Measurements from ENCODE around the gene CAPN5. TPM values are rescaled to one million over a fixed set of nuclear protein-coding genes. Genes with fewer than 3 reads are reported as not detected.

The CAPN5 gene
- total RNA-seq, 1 donor from 2014 or later, result 7.2 TPM

DNA sequence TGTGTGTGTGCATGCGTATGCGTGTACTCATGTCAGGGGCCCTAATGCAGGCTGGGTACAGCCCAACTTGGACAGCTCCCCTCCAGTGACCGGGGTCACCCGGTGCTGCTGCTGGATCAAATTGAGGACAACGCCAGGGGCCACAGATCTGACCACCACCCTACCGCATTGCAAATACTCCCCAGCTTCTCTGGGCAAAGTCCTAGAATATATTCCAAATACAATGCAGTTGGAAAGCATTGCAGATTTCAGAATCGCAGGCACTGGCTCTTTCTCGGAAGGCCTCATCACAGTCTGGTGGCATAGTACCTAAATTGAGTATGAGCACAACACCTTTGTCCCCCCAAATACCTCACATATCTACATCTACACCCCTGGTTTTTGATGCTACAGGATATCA is 104.5 kb downstream of the CAPN5 start:
- intact Hi-C loops (cut with DNase I), result no loop called here
- Histone ChIP-seq H3K27ac (no peak overlapping the region), H3K4me3 (no peak overlapping the region), H3K36me3 (no peaks in the 10 kb centered on the region), H3K27me3 (ENCODE audit: low read depth) (no peaks in the 10 kb centered on the region), H3K4me1 (no peaks in the 10 kb centered on the region), H3K9me3 (no peaks in the 10 kb centered on the region)
- TF ChIP-seq, protein P1, sequence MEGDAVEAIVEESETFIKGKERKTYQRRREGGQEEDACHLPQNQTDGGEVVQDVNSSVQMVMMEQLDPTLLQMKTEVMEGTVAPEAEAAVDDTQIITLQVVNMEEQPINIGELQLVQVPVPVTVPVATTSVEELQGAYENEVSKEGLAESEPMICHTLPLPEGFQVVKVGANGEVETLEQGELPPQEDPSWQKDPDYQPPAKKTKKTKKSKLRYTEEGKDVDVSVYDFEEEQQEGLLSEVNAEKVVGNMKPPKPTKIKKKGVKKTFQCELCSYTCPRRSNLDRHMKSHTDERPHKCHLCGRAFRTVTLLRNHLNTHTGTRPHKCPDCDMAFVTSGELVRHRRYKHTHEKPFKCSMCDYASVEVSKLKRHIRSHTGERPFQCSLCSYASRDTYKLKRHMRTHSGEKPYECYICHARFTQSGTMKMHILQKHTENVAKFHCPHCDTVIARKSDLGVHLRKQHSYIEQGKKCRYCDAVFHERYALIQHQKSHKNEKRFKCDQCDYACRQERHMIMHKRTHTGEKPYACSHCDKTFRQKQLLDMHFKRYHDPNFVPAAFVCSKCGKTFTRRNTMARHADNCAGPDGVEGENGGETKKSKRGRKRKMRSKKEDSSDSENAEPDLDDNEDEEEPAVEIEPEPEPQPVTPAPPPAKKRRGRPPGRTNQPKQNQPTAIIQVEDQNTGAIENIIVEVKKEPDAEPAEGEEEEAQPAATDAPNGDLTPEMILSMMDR (IDR thresholded peaks at IDR 0.05), result no peak
- DNase-seq (no peak), ATAC-seq (no peak)

DNA sequence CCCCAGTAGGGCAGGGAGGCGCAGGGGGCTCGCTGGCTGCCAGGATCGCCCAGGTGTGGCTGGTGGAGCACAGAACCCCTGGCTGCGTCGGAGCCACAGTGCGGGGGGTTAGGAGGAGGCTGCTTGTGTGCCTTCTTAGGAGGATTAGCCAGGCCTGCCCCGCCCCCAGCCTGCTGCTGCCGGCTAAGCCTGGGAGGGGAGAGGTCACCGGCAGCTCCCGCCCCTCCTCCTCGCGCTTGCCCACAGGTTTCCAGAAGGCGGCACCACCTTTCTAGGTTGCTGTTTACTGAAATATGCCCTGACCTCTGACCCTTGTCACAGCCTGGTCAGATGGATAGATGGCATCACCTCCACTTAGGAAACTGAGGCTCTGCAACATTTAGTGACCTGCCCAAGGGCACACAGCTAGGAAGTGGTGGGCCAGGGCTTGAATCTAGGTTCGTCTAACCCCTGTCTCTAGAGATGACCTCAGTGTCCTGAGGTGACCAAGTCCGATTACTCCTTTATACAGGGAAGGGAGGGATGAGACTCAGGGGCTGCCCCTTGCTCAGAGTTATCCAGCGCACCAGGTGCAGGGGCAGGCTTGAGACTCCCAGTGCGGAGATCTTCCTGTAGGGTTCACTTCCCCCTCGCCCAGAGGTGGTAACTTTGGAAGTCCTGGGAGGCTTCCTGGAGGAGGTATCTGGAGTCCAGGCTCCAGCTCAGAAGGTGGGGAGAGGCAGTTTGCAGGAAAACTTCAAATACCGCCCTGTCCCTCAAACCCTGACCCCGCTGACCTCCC is 105.3 kb downstream of the CAPN5 start:
- peak; percentile 43 for DNase-seq
- Histone ChIP-seq H3K27me3 (ENCODE audit: low read depth) (no peaks in the 10 kb centered on the region), H3K4me3 (no peak overlapping the region), H3K36me3 (no peaks in the 10 kb centered on the region), H3K4me1 (no peaks in the 10 kb centered on the region), H3K27ac (no peak overlapping the region), H3K9me3 (no peaks in the 10 kb centered on the region)
- TF ChIP-seq, protein P1 (IDR thresholded peaks at IDR 0.05), result no peak
- intact Hi-C loops (cut with DNase I), result no loop called here
- ATAC-seq, result no peak

DNA sequence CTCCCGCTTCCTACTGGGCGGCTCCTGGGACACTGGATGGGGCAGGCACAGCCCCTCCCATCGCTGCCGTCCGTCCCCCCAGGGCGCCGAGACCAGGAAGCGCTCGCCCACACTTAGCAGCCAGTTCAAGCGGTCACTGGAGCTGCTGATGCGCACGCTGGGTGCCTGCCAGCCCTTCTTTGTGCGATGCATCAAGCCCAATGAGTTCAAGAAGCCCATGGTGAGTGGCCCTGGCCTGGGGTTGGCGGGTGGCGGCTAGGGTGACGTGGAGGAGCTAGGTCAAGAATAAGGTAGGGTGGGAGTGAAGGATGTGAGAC is 105.9 kb downstream of the CAPN5 start:
- no peak for ATAC-seq
- H3K4me1 ChIP-seq, result no peaks in the 10 kb centered on the region
- DNase-seq, result peak; percentile 45
- H3K4me3 ChIP-seq, result no peak overlapping the region
- no peaks in the 10 kb centered on the region for H3K36me3 ChIP-seq
- TF ChIP-seq, protein P1 (IDR thresholded peaks at IDR 0.05), result no peak
- no peaks in the 10 kb centered on the region for H3K9me3 ChIP-seq
- no peaks in the 10 kb centered on the region for H3K27me3 ChIP-seq (ENCODE audit: low read depth)
- H3K27ac ChIP-seq, result no peak overlapping the region
- intact Hi-C loops (cut with DNase I), result no loop called here

DNA sequence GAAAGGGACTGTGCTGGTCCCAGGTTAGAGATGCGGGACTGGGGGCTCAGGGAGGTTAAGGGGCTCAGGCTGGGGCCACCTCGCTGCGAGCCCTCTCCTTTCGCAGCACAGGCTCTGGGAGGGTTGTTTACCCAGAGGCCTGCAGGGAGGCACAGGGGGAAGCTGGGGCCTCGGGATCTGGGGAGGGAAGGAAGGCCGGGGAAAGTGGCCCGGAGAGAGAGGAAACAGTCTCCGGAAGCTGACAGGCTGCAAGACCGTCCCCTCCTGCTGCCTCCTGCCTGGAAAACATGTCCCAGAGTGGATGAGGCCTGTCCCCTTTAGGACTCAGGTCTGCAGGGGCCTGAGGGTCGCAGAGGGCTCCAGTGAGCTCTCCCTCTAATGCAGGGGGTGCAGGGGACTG is 106.7 kb downstream of the CAPN5 start:
- H3K36me3 ChIP-seq, result no peaks in the 10 kb centered on the region
- TF ChIP-seq, protein P1 (IDR thresholded peaks at IDR 0.05), result no peak
- peak; percentile 19 for DNase-seq
- no peak overlapping the region for H3K4me3 ChIP-seq
- intact Hi-C loops (cut with DNase I), result no loop called here
- no peaks in the 10 kb centered on the region for H3K9me3 ChIP-seq
- no peaks in the 10 kb centered on the region for H3K27me3 ChIP-seq (ENCODE audit: low read depth)
- no peak overlapping the region for H3K27ac ChIP-seq
- no peaks in the 10 kb centered on the region for H3K4me1 ChIP-seq
- no peak for ATAC-seq

DNA sequence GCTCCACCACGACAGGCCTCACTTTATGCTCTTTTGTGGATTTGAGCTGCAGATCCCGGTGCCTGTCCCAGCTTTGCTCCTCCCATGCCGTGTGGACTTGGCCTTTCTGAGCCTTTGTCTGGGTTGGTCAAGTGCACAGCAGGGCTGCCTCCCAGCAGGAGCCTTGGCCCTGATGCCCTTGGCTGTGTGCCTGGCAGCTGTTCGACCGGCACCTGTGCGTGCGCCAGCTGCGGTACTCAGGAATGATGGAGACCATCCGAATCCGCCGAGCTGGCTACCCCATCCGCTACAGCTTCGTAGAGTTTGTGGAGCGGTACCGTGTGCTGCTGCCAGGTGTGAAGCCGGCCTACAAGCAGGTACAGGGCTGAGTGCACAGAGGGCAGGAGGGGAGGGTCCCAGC is 107.8 kb downstream of the CAPN5 start:
- Histone ChIP-seq H3K27me3 (ENCODE audit: low read depth) (no peaks in the 10 kb centered on the region), H3K4me1 (no peaks in the 10 kb centered on the region), H3K9me3 (no peaks in the 10 kb centered on the region), H3K4me3 (no peak overlapping the region), H3K27ac (no peak overlapping the region), H3K36me3 (no peaks in the 10 kb centered on the region)
- DNase-seq (peak; percentile 40), ATAC-seq (no peak)
- TF ChIP-seq, protein P1 (IDR thresholded peaks at IDR 0.05), result no peak
- intact Hi-C loops (cut with DNase I), result no loop called here

Data from lower lobe of right lung (tissue), 2 donors.